GM12878 (cell line): ENCODE data around the gene RUVBL2. TPM values are rescaled to one million over a fixed set of nuclear protein-coding genes. Genes with fewer than 3 reads are reported as not detected.

Source experiments
- BACH1 ChIP-seq: fragments of 450-650 bp; IDR thresholded peaks from 2 replicates; pipeline ENCODE4 v1.6.1; 2017; ENCODE audit warnings: mild to moderate bottlenecking, borderline replicate concordance
- BCL11A ChIP-seq: IDR thresholded peaks from 2 replicates; pipeline ENCODE4 v1.6.1; 2011; ENCODE audit warnings: low read depth, low read length
- CBFB ChIP-seq: IDR thresholded peaks from 2 replicates; pipeline ENCODE4 v1.6.1; 2016; ENCODE audit warnings: antibody characterized with exemption, low read depth
- EGR1 ChIP-seq, 2 experiments: IDR thresholded peaks; 1 replicate in 1 of 2; 2 replicates in 1 of 2; pipeline ENCODE4 v1.6.1; 2011 to 2012; ENCODE audit warnings: low read depth in 2 of 2, low read length in 2 of 2, borderline replicate concordance in 1 of 2, mild to moderate bottlenecking in 1 of 2, moderate library complexity in 1 of 2
- ELK1 ChIP-seq: IDR thresholded peaks from 2 replicates; pipeline ENCODE4 v1.6.1; 2012; ENCODE audit warnings: low read depth, low read length, improper control_type of control experiment
- GATAD2B ChIP-seq: fragments of 450-650 bp; conservative IDR thresholded peaks from 2 replicates; pipeline ENCODE4 v1.6.1; 2017; ENCODE audit warnings: low read depth, mild to moderate bottlenecking, moderate library complexity
- HCFC1 ChIP-seq: fragments of 150-350 bp; IDR thresholded peaks from 2 replicates; pipeline ENCODE4 v1.6.1; 2014; ENCODE audit warnings: low read length
- IKZF2 ChIP-seq, 2 experiments: fragments of 450-650 bp; IDR thresholded peaks; 2 replicates each; pipeline ENCODE4 v1.6.1; 2017; ENCODE audit warnings: mild to moderate bottlenecking in 2 of 2, moderate library complexity in 2 of 2
- MYC ChIP-seq: IDR thresholded peaks from 2 replicates; pipeline ENCODE4 v1.6.1; 2011; ENCODE audit warnings: mild to moderate bottlenecking, low read length, moderate library complexity, inconsistent platforms; ENCODE audit not compliant: insufficient read depth, insufficient replicate concordance, insufficient read length, severe bottlenecking
- NRF1 ChIP-seq: conservative IDR thresholded peaks from 2 replicates; pipeline ENCODE4 v1.6.1; 2011; ENCODE audit warnings: mild to moderate bottlenecking, low read depth, low read length, improper control_type of control experiment
- RAD21 ChIP-seq: IDR thresholded peaks from 2 replicates; pipeline ENCODE4 v1.6.1; 2011; ENCODE audit warnings: mild to moderate bottlenecking, low read depth, low read length, moderate library complexity; ENCODE audit not compliant: insufficient read depth
- RUNX3 ChIP-seq: IDR thresholded peaks from 2 replicates; pipeline ENCODE4 v1.6.1; 2012; ENCODE audit warnings: low read length, inconsistent platforms
- SIN3A ChIP-seq: IDR thresholded peaks from 2 replicates; pipeline ENCODE4 v1.6.1; 2012; ENCODE audit warnings: low read depth, low read length, improper control_type of control experiment
- SREBF2 ChIP-seq: IDR thresholded peaks from 2 replicates; pipeline ENCODE4 v1.6.1; 2012; ENCODE audit warnings: mild to moderate bottlenecking, low read length
- SRF ChIP-seq, 2 experiments: IDR thresholded peaks; 2 replicates each; pipeline ENCODE4 v1.6.1; 2011; ENCODE audit warnings: low read depth in 2 of 2, low read length in 2 of 2, mild to moderate bottlenecking in 1 of 2, moderate library complexity in 1 of 2
- TAF1 ChIP-seq: IDR thresholded peaks from 2 replicates; pipeline ENCODE4 v1.6.1; 2011; ENCODE audit warnings: mild to moderate bottlenecking, low read depth, low read length, borderline replicate concordance
- TBL1XR1 ChIP-seq: IDR thresholded peaks from 2 replicates; pipeline ENCODE4 v1.6.1; 2012; ENCODE audit warnings: low read depth, low read length, improper control_type of control experiment
- ZNF24 ChIP-seq: fragments of 450-650 bp; IDR thresholded peaks from 2 replicates; pipeline ENCODE4 v1.6.1; 2017; ENCODE audit warnings: antibody characterized with exemption, mild to moderate bottlenecking
- ZSCAN29 ChIP-seq: fragments of 450-650 bp; IDR thresholded peaks from 2 replicates; pipeline ENCODE4 v1.6.1; 2017; ENCODE audit warnings: mild to moderate bottlenecking, moderate library complexity
- polyA plus RNA-seq, 11 experiments: library from polyadenylated mRNA; depleted of rRNA in 4 of 11; unstranded in 6 of 11; stranded (reverse) in 5 of 11; fragments of >200 nt; fragmentation: Nextera tagmentation in 4 of 11; fragmentation: Illumina TruSeq in 1 of 11; extraction: Ambion mirVana in 4 of 11; extraction: Trizol in 1 of 11; gene quantifications; 1 replicate in 1 of 11; 2 replicates in 10 of 11; pipeline versions ENCODE4 v1.2.1 to v1.2.3, GENCODE V29; 2011 to 2016; ENCODE audit warnings: inconsistent platforms in 2 of 11, missing spikeins in 2 of 11, low read depth in 1 of 11
- total RNA-seq, 4 experiments: library from RNA; depleted of rRNA in 3 of 4; stranded (reverse); fragments of >200 nt in 3 of 4; fragmentation: Illumina TruSeq in 1 of 4; extraction: Trizol in 1 of 4; gene quantifications; 2 replicates each; pipeline versions ENCODE4 v1.2.1 to v1.2.3, GENCODE V29; 2013 to 2021
- TF ChIP-seq, protein P1 (sequence below): fragments of 450-650 bp; IDR thresholded peaks from 2 replicates; pipeline ENCODE4 v1.6.1; 2016; ENCODE audit warnings: mild to moderate bottlenecking
- TF ChIP-seq, protein P2 (sequence below): fragments of 450-650 bp; IDR thresholded peaks from 2 replicates; pipeline ENCODE4 v1.6.1; 2017; ENCODE audit warnings: borderline replicate concordance
- TF ChIP-seq, protein P3 (sequence below): fragments of 450-650 bp; IDR thresholded peaks from 2 replicates; pipeline ENCODE4 v1.6.1; 2017; ENCODE audit warnings: low read depth, mild to moderate bottlenecking, moderate library complexity

The RUVBL2 gene
- total and polyA plus RNA-seq, 10 of the 15 experiments (the other 5 are each of a cell fraction or from before 2014, with no cell fraction given), result 33.8 to 224 (median 125) TPM

GRCh38 chr19:48993175-48994034 lies at the start of gene RUVBL2, which contains the start of gene GYS1 (continued):
- TF ChIP-seq EGR1 (IDR thresholded peaks at IDR 0.05; ENCODE audit: borderline replicate concordance in 1 of 2, low read depth in 2 of 2, low read length in 2 of 2) (peak in 1 of 2 experiments; percentile 73; a peak in 2 of 3 replicates), SIN3A (peak; percentile 87), BCL11A (no peak), TBL1XR1 (no peak), RUNX3 (peak; percentile 22; the same call in 1 of the 2 replicates), GATAD2B (peak; percentile 93), RAD21 (0 out of 2 replicates have a peak, but pooled peaks have one; percentile 32), MYC (no peak), ZSCAN29 (no peak; the same call in 1 of the 2 replicates), SRF (IDR thresholded peaks at IDR 0.05; ENCODE audit: low read depth in 2 of 2, low read length in 2 of 2) (no peak), SREBF2 (peak; percentile 34; the same call in 1 of the 2 replicates), ELK1 (no peak), IKZF2 (IDR thresholded peaks at IDR 0.05) (peak; percentile 97 to 98), NRF1 (peak; percentile 25; the same call in 1 of the 2 replicates), HCFC1 (peak; percentile 68), CBFB (no peak; the same call in 1 of the 2 replicates), ZNF24 (no peak), TAF1 (peak; percentile 87), BACH1 (0 out of 2 replicates have a peak, but pooled peaks have one; percentile 40)
- TF ChIP-seq, protein P1, sequence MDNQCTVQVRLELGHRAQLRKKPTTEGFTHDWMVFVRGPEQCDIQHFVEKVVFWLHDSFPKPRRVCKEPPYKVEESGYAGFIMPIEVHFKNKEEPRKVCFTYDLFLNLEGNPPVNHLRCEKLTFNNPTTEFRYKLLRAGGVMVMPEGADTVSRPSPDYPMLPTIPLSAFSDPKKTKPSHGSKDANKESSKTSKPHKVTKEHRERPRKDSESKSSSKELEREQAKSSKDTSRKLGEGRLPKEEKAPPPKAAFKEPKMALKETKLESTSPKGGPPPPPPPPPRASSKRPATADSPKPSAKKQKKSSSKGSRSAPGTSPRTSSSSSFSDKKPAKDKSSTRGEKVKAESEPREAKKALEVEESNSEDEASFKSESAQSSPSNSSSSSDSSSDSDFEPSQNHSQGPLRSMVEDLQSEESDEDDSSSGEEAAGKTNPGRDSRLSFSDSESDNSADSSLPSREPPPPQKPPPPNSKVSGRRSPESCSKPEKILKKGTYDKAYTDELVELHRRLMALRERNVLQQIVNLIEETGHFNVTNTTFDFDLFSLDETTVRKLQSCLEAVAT, result peak; percentile 66; the same call in 1 of the 2 replicates
- TF ChIP-seq, protein P2, sequence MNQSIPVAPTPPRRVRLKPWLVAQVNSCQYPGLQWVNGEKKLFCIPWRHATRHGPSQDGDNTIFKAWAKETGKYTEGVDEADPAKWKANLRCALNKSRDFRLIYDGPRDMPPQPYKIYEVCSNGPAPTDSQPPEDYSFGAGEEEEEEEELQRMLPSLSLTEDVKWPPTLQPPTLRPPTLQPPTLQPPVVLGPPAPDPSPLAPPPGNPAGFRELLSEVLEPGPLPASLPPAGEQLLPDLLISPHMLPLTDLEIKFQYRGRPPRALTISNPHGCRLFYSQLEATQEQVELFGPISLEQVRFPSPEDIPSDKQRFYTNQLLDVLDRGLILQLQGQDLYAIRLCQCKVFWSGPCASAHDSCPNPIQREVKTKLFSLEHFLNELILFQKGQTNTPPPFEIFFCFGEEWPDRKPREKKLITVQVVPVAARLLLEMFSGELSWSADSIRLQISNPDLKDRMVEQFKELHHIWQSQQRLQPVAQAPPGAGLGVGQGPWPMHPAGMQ, result no peak
- TF ChIP-seq, protein P3, sequence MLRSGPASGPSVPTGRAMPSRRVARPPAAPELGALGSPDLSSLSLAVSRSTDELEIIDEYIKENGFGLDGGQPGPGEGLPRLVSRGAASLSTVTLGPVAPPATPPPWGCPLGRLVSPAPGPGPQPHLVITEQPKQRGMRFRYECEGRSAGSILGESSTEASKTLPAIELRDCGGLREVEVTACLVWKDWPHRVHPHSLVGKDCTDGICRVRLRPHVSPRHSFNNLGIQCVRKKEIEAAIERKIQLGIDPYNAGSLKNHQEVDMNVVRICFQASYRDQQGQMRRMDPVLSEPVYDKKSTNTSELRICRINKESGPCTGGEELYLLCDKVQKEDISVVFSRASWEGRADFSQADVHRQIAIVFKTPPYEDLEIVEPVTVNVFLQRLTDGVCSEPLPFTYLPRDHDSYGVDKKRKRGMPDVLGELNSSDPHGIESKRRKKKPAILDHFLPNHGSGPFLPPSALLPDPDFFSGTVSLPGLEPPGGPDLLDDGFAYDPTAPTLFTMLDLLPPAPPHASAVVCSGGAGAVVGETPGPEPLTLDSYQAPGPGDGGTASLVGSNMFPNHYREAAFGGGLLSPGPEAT, result peak; percentile 85
